HG02571 (cell line): ENCODE measurements around the gene USP32.
"Not testable (repeated sequence)": the region's sequence is repeated elsewhere in the genome, so short reads cannot be mapped to it uniquely, and the experiment has no call there.

Experiments used
- ATAC-seq: cut with Tn5 transposase; IDR thresholded peaks from one replicate; pipeline ENCODE4 v1.9.1; 2021; ENCODE audit warnings: mild to moderate bottlenecking, moderate library complexity; ENCODE audit not compliant: unreplicated experiment

The USP32 gene

DNA sequence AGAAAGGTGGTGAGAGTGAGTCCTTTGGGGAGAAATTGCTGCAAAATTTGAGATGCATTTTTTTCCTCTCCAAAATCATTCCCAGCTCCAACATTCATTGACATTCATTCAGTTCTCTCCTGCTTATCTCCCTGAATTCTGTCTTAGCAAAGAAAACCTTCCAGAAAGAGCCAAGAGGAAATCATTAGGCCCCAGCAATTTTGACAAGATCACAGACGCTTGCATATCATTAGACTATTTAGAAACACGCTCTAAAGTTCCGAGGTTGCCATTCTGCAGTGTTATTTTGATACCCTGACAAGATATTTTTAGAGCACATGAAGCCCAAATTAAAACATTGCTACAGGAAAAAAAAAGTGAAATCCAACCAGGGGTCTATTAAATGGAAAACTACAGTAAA, 20.8 kb upstream of the USP32 start:
- no peak for ATAC-seq

GRCh38 chr17:60410001-60410400, 18.1 kb upstream of the USP32 start:
- ATAC-seq: no peak

DNA sequence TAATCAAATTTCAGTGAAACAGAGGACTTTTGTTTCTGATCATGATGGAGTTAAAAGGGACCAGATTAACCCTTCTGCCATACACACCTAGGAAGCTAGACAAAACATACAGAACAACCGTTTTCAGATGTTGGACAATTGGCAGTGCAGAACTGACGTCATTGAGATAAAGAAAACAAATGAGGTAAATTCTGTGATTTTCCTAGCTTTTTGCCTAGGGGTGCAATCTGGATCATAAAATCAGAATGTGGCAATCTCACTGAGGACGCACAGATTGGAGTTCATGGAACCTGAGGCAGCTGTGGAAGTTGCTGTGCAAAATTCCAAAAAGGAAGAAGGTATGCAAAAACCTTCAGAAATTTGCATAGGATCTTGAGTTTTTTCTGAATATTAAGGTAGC, 15.0 kb upstream of the USP32 start:
- ATAC-seq: no peak

DNA sequence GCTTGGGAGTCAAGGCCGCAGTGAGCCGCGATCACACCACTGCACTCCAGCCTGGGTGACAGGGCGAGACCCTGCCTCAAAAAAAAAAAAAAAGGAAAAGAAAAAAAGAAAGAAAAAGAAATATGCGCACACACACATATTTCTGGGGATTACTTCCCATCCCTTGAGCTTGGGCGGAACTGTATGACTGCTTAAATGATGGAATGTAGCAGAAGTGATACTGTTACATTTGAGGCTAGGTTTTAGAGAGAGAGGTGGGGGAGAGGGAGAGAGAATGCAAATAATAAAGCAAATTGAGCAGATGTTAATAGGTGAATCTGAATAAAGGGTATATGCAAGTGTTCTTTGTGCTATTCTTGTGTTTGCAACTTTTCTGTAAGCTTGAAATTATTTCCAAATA, 12.0 kb upstream of the USP32 start:
- ATAC-seq: no peak

- ATAC-seq: no peak
These were observed 11.5 kb upstream of the USP32 start for GRCh38 chr17:60403523-60403810.

GRCh38 chr17:60401819-60402218, 9.9 kb upstream of the USP32 start:
- ATAC-seq: no peak

DNA sequence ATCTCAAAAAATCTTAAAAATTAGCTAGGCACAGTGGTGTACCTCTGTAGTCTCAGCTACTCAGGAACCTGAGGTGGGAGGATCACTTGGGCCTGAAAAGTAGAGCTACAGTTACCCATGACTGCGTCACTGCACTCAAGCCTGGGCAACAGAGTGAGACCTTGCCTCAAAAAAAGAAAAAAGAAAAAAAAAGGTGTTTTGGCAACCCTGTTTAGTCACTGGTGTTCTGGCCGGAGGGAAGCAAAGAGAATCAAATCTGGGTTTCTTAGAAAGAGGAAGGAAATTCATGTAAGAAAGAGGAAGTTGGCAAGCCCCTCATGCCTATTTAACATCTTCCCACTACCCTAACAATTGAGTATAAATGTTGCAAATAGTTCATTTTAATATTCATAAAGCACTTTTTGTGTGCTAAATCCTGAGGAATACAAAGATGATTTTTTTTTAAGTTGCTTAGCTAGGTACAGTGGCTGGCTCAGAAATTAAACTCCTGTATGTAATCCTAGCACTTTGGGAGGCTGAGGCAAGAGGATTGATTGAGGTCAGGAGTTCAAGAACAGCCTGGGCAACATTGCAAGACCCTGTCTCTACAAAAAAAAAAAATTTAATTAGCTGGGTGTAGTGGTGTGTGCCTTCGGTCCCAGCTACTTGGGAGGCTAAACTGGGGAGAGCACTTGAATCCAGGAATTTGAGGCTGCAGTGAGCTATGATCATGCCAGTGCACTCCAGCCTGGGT, 6.5 kb upstream of the USP32 start:
- ATAC-seq: no peak

DNA sequence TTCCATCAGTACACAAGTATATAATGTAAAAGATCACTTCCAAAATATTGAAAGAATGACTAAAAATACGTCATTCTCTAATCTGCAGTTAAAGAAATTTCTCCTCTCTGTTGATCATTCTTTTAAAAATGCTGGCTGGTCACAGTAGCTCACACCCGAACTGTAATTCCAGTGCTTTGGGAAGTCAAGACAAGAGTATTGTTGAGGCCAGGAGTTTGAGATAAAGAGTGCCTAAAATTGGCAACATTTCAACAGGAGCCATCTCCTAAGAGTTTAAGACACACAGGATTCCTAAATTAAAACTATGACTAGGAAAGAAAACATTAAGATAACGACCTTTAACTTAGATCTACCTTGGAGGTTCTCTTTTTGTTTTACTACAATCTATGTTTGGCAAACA, 4.5 kb upstream of the USP32 start:
- ATAC-seq: no peak

DNA sequence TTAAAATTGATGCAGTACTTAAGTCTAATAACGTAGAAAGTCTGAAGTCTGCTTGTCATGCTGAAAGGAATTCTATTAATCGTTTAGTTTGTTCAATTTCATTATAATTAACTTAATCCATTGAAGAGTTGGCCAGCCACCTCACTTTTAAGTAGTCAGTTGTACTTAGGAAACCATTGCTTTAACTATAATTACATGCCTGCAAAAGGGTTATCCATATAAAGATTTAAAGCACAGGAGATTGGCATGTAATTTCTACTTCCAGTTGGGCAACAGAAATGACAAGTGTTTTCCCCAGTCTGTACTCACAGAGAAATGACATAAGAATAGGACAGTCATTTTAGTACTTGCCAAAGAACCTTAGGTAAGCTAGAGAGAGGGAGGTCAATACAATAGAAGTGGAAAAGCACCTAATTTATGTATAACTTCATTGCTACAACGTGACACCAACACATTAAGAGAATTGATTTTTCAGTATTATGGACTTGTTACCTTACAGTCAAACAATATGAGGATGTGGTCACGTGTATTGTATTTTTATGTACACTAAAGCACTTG, 3.7 kb upstream of the USP32 start:
- ATAC-seq: no peak

DNA sequence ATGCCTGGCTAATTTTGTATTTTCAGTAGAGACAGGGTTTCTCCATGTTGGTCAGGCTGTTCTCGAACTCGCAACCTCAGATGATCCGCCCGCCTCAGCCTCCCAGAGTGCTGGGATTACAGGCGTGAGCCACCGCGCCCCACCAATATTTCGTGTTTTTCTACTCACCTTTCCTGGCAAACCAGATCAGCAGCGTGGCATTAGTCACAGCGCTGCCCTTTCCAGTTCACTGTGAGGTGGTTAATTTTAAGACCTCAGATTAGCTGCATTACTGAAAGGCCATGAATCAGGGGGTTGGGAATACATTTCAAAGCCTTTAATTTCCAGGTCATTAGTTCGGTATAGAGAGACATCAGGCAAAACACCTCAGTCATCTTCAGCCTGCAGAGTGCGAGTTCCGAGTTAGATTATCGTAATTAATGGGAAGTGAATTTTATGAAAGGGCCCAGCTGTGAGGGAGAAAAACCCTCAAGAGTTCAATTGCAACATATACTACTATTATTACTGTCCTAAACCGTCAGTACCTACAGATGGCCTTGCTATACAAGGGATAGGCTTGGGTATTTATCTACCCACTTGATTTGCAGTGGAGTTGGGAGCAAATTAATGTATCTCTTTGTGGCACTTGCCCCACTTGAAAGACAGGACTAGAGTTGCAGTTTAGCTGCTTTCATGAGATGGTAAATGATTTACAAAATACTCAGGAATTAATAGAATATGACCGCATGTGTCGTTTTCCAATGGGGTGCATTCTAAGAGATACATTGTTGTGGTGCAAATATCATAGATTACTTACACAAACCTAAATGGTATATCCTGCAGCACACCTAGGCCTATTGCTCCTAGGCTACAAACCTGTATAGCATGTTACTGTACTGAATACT, 2.1 kb upstream of the USP32 start:
- no peak for ATAC-seq

DNA sequence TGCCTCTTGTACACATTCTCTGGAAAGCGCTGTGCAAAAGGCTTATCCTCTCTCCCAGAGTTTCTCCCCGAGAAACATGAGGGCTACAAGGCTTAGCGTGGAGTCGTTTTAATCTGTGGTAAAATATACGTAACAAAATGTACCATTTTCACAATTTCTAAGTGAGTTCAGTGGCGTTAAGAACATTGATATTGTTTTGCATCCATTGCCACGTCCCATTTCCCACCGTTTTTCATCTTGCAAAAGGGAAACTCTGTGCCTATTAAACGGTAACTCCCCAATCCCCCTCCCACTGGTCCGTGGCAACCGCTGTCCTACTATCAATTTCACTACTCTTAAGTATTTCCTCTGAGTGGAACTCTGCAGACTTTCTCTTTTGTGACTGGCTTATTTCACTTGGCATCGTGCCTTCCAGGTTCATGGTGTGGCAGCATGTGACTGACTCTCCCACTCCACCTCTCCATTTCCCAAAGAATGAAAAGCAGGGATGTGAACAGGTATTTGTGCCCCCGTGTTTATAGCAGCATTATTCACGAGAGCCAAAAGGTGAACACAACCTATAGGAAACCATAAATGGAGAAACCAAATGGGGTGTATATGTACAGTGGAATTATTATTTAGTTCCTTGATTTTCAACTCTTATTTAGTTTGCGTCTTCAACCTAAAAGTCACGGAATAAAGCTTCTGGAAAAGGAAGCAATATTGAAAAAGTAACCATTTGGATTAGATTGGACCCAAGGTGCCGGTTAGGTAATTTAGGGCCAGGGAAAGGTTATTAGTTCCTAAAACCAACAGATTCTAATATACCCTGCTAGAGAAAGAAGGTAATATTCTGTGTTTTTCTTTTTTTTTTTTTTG, 1.1 kb upstream of the USP32 start:
- no peak for ATAC-seq

- ATAC-seq: peak; percentile 22
These were observed 377 bp downstream of the USP32 start for GRCh38 chr17:60391471-60392041.

- no peak for ATAC-seq
These were observed 935 bp downstream of the USP32 start for GRCh38 chr17:60390925-60391470.

DNA sequence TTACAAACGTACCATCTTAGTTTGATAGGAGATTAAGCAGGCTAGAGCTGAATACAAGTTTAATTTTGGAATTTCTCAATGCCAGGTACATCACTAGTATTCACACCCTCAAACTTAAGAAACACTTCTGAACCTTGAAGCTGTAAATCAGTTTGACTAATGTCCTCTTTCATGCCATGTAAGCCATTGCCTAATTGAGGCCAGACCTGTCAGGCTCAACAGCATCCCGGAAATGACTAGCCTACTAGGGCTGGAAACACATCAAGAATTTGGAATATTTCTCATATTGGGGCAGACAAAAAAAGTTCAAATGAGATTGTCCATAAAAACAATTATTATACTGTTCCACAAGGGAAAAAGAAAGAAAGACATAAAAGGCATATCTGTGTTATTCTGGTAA, 1.7 kb downstream of the USP32 start:
- ATAC-seq: no peak

DNA sequence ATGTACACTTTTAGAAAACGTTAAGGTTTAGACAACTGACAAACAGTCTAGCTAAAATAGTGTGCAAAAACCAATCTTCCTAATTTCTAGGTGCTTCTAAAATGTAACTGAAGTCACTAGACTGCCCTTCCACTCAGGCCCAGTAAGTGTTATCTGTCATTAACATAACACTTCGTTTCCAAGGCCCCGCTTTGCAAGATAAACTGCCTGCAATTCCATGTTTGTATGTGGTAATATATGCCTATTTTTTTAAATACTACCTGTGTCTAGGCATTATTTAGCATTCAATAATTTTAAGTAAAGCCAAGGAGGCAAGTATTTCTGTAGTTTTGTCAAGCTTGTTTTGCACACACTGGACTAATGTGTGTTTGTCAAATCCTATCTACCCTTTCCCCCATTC, 3.2 kb downstream of the USP32 start:
- no peak for ATAC-seq

- ATAC-seq: no peak
These were observed 4.3 kb downstream of the USP32 start for GRCh38 chr17:60387666-60388065.

GRCh38 chr17:60386147-60387058, 5.5 kb downstream of the USP32 start:
- ATAC-seq: no peak

GRCh38 chr17:60384921-60385320, 7.0 kb downstream of the USP32 start:
- ATAC-seq: not testable (repeated sequence)

- no peak for ATAC-seq
These were observed 8.6 kb downstream of the USP32 start for GRCh38 chr17:60383379-60383778.

DNA sequence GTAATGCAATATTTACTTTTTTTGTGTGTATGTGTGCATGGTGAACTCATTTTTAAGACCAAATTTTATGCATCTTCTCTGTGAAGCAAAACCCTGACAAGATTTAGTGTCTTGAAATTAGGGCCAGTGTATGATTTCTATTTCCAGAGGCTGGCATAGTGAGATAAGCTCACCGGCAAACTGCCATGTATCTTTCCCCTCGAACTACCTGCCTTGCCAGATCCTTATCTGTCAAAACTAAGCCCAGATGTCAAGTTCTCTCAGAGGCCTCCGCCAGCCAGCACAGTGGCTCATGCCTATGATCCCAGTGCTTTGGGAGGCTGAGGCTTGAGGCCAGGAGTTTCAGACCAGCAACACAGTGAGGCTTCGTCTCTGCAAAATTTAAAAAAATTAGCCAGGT, 10.0 kb downstream of the USP32 start:
- ATAC-seq: no peak
